Psoas muscle (tissue), 8 donors: ENCODE measurements around the gene PARP2. TPM values are rescaled to one million over a fixed set of nuclear protein-coding genes. Genes with fewer than 3 reads are reported as not detected.
A peak's percentile ranks its signal among the peaks of the same experiment; 100 is the strongest.

Source experiments
- ATAC-seq, 4 donors: fragments of 200-7000 bp; cut with Tn5 transposase; one replicate each; pipeline ENCODE4 v1.9.1; 2020; ENCODE audit warnings: moderate library complexity in 3 of 4, mild to moderate bottlenecking in 2 of 4
- DNase-seq, 2 donors: peaks; one replicate each; pipeline ENCODE4 v3.0.0-alpha.2; 2020
- H3K27ac ChIP-seq: fragments of 200-600 bp; one replicate; pipeline ENCODE4 v1.8.0; 2022
- H3K27me3 ChIP-seq, 3 donors: fragments of 200-600 bp in 1 of 3; one replicate each; pipeline versions ENCODE4 v1.6.1 to v1.8.0; 2013 to 2022; ENCODE audit warnings: low read length in 2 of 3, mild to moderate bottlenecking in 2 of 3, moderate library complexity in 1 of 3; ENCODE audit not compliant: insufficient read depth in 3 of 3
- H3K36me3 ChIP-seq, 2 donors: fragments of 200-600 bp in 1 of 2; one replicate each; pipeline versions ENCODE4 v1.6.1 to v1.8.0; 2013 to 2022; ENCODE audit warnings: low read depth in 1 of 2, mild to moderate bottlenecking in 1 of 2, moderate library complexity in 1 of 2; ENCODE audit not compliant: insufficient read depth in 1 of 2
- H3K4me1 ChIP-seq: fragments of 200-600 bp; one replicate; pipeline ENCODE4 v1.8.0; 2022
- H3K4me3 ChIP-seq: fragments of 200-600 bp; one replicate; pipeline ENCODE4 v1.8.0; 2022; ENCODE audit warnings: mild to moderate bottlenecking
- H3K9me3 ChIP-seq: fragments of 200-600 bp; one replicate; pipeline ENCODE4 v1.8.0; 2022
- CTCF ChIP-seq: fragments of 200-600 bp; IDR thresholded peaks from one replicate; pipeline ENCODE4 v1.8.0; 2022; ENCODE audit warnings: antibody characterized with exemption
- WGBS, 3 donors: extraction: QIAGEN DNeasy Blood & Tissue Kit; methylation state at CpG; one replicate each; pipeline versions ENCODE4 v1.1.6 to v1.1.7; 2013; 5-methylcytosine and 5-hydroxymethylcytosine counted together
- intact Hi-C, 2 donors: fragments of 100-400 bp; cut with DNase I; formaldehyde crosslinking; loops; one replicate each; pipeline versions ENCODE4 v1.11.0 to v1.14.2; 2022
- polyA plus RNA-seq, 3 donors: library from polyadenylated mRNA; stranded (reverse); fragments of 200-250 nt; gene quantifications; one replicate each; pipeline ENCODE4 v1.2.3, GENCODE V29; 2013
- total RNA-seq, 4 donors: library from RNA; stranded (reverse); fragmentation: NEBNext Ultra II Directional in 2 of 4; extraction: Animal tissue kit (Norgen Biotek cat#: 25700) in 2 of 4; gene quantifications; one replicate each; pipeline versions ENCODE4 v1.2.1 to v1.2.4, GENCODE V29; 2021 to 2023
- donor health status: healthy with polysubstance abuse.
- donor health status: DM: no; HTN: no; CAD: no; lungs with moderate emphysema.
- donor health status: Bipolar disorder and iron deficiency.
- donor health status: healthy.
- donor health status: DM: yes; HTN: yes; CAD: no.
- donor health status: DM: no; HTN: no; CAD: no.
- donor health status: DM: no; HTN: no; CAD: no.
- donor health status: DM: yes; HTN: yes; CAD: no.

PARP2 gene
- total and polyA plus RNA-seq, 7 donors: 10.2 to 30.1 (median 14.7) TPM

- no peak overlapping the region for H3K4me3 ChIP-seq
Observed at GRCh38 chr14:20391505-20391904, 48.1 kb downstream of the PARP2 start.

GRCh38 chr14:20397511-20397910 lies 54.1 kb downstream of the PARP2 start:
- Histone ChIP-seq H3K36me3 (peaks cover 4 to 100% of the 10 kb centered on the region in 2 donors), H3K9me3 (no peaks in the 10 kb centered on the region), H3K4me1 (no peaks in the 10 kb centered on the region), H3K27me3 (no peaks in the 10 kb centered on the region), H3K4me3 (no peak overlapping the region), H3K27ac (no peak overlapping the region)
- DNase-seq (no peak), ATAC-seq (no peak)
- 92 to 93% (median 93%) methylated on average over 3 of the region's 3 CpGs for WGBS, 3 donors
- TF ChIP-seq CTCF: no peak
- intact Hi-C loops: loop anchor here in 1 of 2 donors (5.0 kb wide), 1 partner anchor 40 kb away; no protein-coding TSS in a partner anchor

More at GRCh38 chr14:20391505-20391904, 48.1 kb downstream of the PARP2 start:
- intact Hi-C loops: loop anchor here (5.0 kb wide), 2 partner anchors 39 to 1011 kb away; no protein-coding TSS in a partner anchor
- no peaks in the 10 kb centered on the region for H3K4me1 ChIP-seq
- TF ChIP-seq CTCF: no peak
- H3K36me3 ChIP-seq: peaks cover 20 to 100% of the 10 kb centered on the region in 2 donors
- DNase-seq (no peak), ATAC-seq (no peak)
- no peaks in the 10 kb centered on the region for H3K27me3 ChIP-seq
- H3K27ac ChIP-seq: no peak overlapping the region
- WGBS, 3 donors: 97% methylated on average over 4 of the region's 4 CpGs
- H3K9me3 ChIP-seq: no peaks in the 10 kb centered on the region

- intact Hi-C loops: no loop called here
- no peak for TF ChIP-seq CTCF
- Histone ChIP-seq H3K36me3 (peaks cover 8 to 100% of the 10 kb centered on the region in 2 donors), H3K9me3 (no peaks in the 10 kb centered on the region), H3K27ac (no peak overlapping the region), H3K27me3 (no peaks in the 10 kb centered on the region), H3K4me3 (no peak overlapping the region), H3K4me1 (no peaks in the 10 kb centered on the region)
- no peak for ATAC-seq
- no peak for DNase-seq
- WGBS, 3 donors: 95 to 100% (median 96%) methylated on average over 1 of the region's 1 CpG
Observed at GRCh38 chr14:20400589-20400964, 57.1 kb downstream of the PARP2 start.

GRCh38 chr14:20400965-20401593 lies 57.6 kb downstream of the PARP2 start:
- intact Hi-C loops: no loop called here

More at GRCh38 chr14:20400965-20401593, 57.6 kb downstream of the PARP2 start:
- no peak overlapping the region for H3K27ac ChIP-seq
- H3K4me3 ChIP-seq: no peak overlapping the region
- no peak for DNase-seq
- peak in 3 of 4 donors; percentile 19 to 44 (median 37) for ATAC-seq
- H3K4me1 ChIP-seq: no peaks in the 10 kb centered on the region
- peaks cover 8 to 100% of the 10 kb centered on the region in 2 donors for H3K36me3 ChIP-seq
- TF ChIP-seq CTCF: no peak
- H3K9me3 ChIP-seq: no peaks in the 10 kb centered on the region
- 91 to 92% (median 92%) methylated on average over 10 of the region's 10 CpGs for WGBS, 3 donors
- no peaks in the 10 kb centered on the region for H3K27me3 ChIP-seq
